Right lobe of liver (tissue), 4 donors: ENCODE data around the gene IPO13.

ENCODE experiments used
- POLR2A ChIP-seq: fragments of 450-650 bp; IDR thresholded peaks from one replicate; pipeline ENCODE4 v1.6.1; 2017; ENCODE audit warnings: antibody characterized with exemption, mild to moderate bottlenecking
- TF ChIP-seq, protein P1 (sequence below), 4 donors: fragments of 200-600 bp in 3 of 4; fragments of 450-650 bp in 1 of 4; IDR thresholded peaks; one replicate each; pipeline versions ENCODE4 v1.5.1 to v1.8.0; 2016 to 2022; ENCODE audit warnings: antibody characterized with exemption in 4 of 4, mild to moderate bottlenecking in 2 of 4
- donor health status: DM: no; HTN: no; CAD: no.
- donor health status: DM: no; HTN: no; CAD: no.
- donor health status: DM: no; HTN: yes; CAD: no.

DNA sequence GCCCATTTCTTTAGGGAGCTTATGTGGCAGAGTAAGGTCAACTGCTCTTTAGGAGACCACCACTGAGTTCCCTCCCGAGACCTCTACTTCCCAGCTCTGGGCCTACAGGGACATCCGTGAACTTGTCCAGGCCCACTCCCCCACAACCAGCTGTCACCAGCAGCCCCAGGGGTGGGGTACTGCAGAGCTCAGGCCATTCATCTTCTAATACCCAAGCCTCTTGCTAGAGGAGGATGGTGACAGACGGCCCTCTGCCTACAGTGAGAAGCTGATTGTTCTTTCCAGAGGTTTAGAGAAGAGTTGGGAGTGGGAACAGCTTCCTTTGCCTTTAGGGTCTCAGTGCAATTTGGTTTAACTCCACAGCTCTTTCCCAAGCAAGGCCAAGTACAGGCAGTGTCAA, 46.4 kb upstream of the IPO13 start:
- TF ChIP-seq POLR2A, result no peak
- TF ChIP-seq, protein P1, sequence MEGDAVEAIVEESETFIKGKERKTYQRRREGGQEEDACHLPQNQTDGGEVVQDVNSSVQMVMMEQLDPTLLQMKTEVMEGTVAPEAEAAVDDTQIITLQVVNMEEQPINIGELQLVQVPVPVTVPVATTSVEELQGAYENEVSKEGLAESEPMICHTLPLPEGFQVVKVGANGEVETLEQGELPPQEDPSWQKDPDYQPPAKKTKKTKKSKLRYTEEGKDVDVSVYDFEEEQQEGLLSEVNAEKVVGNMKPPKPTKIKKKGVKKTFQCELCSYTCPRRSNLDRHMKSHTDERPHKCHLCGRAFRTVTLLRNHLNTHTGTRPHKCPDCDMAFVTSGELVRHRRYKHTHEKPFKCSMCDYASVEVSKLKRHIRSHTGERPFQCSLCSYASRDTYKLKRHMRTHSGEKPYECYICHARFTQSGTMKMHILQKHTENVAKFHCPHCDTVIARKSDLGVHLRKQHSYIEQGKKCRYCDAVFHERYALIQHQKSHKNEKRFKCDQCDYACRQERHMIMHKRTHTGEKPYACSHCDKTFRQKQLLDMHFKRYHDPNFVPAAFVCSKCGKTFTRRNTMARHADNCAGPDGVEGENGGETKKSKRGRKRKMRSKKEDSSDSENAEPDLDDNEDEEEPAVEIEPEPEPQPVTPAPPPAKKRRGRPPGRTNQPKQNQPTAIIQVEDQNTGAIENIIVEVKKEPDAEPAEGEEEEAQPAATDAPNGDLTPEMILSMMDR (IDR thresholded peaks at IDR 0.05), result no peak
